Adrenal gland (tissue), 5 donors: ENCODE data around the gene STARD3NL.

Experiments used
- CTCF ChIP-seq, 6 experiments: fragments of 450-650 bp in 4 of 6; fragments of 200-600 bp in 2 of 6; sonication (generic) in 1 of 6; IDR thresholded peaks; 1 replicate in 5 of 6; 2 replicates in 1 of 6; pipeline versions ENCODE4 v1.5.1 to v1.8.0; 2016 to 2021; ENCODE audit warnings: antibody characterized with exemption in 6 of 6, mild to moderate bottlenecking in 2 of 6, moderate library complexity in 1 of 6
- POLR2A ChIP-seq, 2 donors: fragments of 450-650 bp; IDR thresholded peaks; one replicate each; pipeline ENCODE4 v1.6.1; 2017; ENCODE audit warnings: antibody characterized with exemption in 2 of 2, mild to moderate bottlenecking in 2 of 2, moderate library complexity in 1 of 2
- donor health status: DM: no; HTN: no; CAD: no.

DNA sequence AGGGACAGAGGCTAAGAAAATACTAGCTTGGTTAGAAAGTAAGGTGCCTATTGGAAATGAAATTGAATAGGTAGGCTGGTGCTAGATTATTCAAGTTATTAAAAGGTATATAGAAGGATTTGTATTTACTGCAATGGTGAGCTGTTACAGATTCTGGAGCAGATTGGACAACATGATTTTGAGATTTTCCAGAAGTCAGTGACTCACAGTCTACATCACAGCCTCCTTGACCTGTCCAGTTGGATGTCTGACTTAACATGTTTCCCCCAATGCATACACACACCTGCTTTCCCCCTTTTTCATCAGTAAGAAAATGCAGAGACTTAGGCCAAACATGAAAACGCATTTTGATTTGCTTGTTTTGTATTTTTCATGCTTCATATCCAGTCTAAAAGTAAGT is 33.4 kb downstream of the STARD3NL start:
- TF ChIP-seq CTCF (IDR thresholded peaks at IDR 0.05): no peak
- no peak for TF ChIP-seq POLR2A (IDR thresholded peaks at IDR 0.05)
